HEK293T (cell line): ENCODE results near the gene IDE.
"Not testable (repeated sequence)": the region's sequence is repeated elsewhere in the genome, so short reads cannot be mapped to it uniquely, and the experiment has no call there.

Source experiments
- ARNT ChIP-seq: fragments of 450-650 bp; IDR thresholded peaks from 2 replicates; pipeline ENCODE4 v1.6.1; 2017; ENCODE audit warnings: mild to moderate bottlenecking
- BHLHE40 ChIP-seq: fragments of 450-650 bp; IDR thresholded peaks from 2 replicates; pipeline ENCODE4 v1.6.1; 2016; ENCODE audit warnings: mild to moderate bottlenecking, moderate library complexity, borderline replicate concordance
- ELF4 ChIP-seq: fragments of 450-650 bp; IDR thresholded peaks from 2 replicates; pipeline ENCODE4 v1.6.1; 2017; ENCODE audit warnings: antibody characterized with exemption
- FOXA1 ChIP-seq: fragments of 450-650 bp; IDR thresholded peaks from 2 replicates; pipeline ENCODE4 v1.6.1; 2016; ENCODE audit warnings: mild to moderate bottlenecking
- L3MBTL2 ChIP-seq: fragments of 450-650 bp; conservative IDR thresholded peaks from 2 replicates; pipeline ENCODE4 v1.6.1; 2016; ENCODE audit warnings: mild to moderate bottlenecking
- NFRKB ChIP-seq: fragments of 450-650 bp; IDR thresholded peaks from 2 replicates; pipeline ENCODE4 v1.6.1; 2016; ENCODE audit warnings: mild to moderate bottlenecking, moderate library complexity
- SUZ12 ChIP-seq: fragments of 450-650 bp; IDR thresholded peaks from 2 replicates; pipeline ENCODE4 v1.6.1; 2016; ENCODE audit warnings: mild to moderate bottlenecking

GRCh38 chr10:92436065-92436464 lies 137.8 kb downstream of the IDE start:
- not testable (repeated sequence) for TF ChIP-seq FOXA1, ARNT, NFRKB, ELF4, BHLHE40, SUZ12, L3MBTL2
